PFSK-1 (cell line): ENCODE results near the gene FGF8.

Experiments
- FOXP2 ChIP-seq: optimal IDR thresholded peaks from 2 replicates; pipeline ENCODE3; 2011; ENCODE audit warnings: borderline replicate concordance, control low read depth, inconsistent platforms; ENCODE audit not compliant: insufficient read depth; ENCODE audit errors: extremely low read length, extremely low read depth
- POLR2AphosphoS5 ChIP-seq: IDR thresholded peaks from 2 replicates; pipeline ENCODE4 v1.6.1; 2012; ENCODE audit warnings: low read depth, mild to moderate bottlenecking, control low read depth, low read length, moderate library complexity
- SIN3A ChIP-seq: IDR thresholded peaks from 2 replicates; pipeline ENCODE4 v1.6.1; 2012; ENCODE audit warnings: mild to moderate bottlenecking, low read length, moderate library complexity, borderline replicate concordance; ENCODE audit not compliant: insufficient read depth
- TAF1 ChIP-seq: IDR thresholded peaks from 2 replicates; pipeline ENCODE4 v1.6.1; 2012; ENCODE audit warnings: low read length, control low read depth, borderline replicate concordance; ENCODE audit not compliant: insufficient read depth
- TF ChIP-seq, protein P1 (sequence below), 2 experiments: IDR thresholded peaks; 2 replicates each; pipeline versions ENCODE4 v1.6.1 to v1.8.0; 2011 to 2012; ENCODE audit warnings: low read depth in 2 of 2, low read length in 2 of 2, control low read depth in 1 of 2, inconsistent platforms in 1 of 2, mild to moderate bottlenecking in 1 of 2, moderate library complexity in 1 of 2; ENCODE audit not compliant: insufficient read depth in 1 of 2

DNA sequence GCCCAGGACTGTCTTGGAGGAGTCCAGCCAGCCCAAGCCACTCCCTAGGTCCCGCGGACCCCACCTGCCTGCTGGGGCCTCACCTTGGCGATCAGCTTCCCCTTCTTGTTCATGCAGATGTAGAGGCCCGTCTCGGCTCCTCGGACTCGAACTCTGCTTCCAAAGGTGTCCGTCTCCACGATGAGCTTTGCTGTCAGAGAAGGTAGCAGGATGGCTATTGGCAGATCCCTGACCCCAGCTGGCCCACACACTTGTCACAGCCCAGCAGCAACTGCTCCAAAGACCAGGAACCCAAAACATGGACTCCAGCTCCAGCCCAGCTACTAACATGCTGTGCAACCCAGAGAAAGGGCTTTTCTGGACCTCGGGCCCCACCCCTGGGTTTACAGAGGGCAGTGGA lies 4.5 kb downstream of the FGF8 start:
- TF ChIP-seq TAF1 (no peak), SIN3A (no peak), POLR2AphosphoS5 (no peak), FOXP2 (no peak)
- TF ChIP-seq, protein P1, sequence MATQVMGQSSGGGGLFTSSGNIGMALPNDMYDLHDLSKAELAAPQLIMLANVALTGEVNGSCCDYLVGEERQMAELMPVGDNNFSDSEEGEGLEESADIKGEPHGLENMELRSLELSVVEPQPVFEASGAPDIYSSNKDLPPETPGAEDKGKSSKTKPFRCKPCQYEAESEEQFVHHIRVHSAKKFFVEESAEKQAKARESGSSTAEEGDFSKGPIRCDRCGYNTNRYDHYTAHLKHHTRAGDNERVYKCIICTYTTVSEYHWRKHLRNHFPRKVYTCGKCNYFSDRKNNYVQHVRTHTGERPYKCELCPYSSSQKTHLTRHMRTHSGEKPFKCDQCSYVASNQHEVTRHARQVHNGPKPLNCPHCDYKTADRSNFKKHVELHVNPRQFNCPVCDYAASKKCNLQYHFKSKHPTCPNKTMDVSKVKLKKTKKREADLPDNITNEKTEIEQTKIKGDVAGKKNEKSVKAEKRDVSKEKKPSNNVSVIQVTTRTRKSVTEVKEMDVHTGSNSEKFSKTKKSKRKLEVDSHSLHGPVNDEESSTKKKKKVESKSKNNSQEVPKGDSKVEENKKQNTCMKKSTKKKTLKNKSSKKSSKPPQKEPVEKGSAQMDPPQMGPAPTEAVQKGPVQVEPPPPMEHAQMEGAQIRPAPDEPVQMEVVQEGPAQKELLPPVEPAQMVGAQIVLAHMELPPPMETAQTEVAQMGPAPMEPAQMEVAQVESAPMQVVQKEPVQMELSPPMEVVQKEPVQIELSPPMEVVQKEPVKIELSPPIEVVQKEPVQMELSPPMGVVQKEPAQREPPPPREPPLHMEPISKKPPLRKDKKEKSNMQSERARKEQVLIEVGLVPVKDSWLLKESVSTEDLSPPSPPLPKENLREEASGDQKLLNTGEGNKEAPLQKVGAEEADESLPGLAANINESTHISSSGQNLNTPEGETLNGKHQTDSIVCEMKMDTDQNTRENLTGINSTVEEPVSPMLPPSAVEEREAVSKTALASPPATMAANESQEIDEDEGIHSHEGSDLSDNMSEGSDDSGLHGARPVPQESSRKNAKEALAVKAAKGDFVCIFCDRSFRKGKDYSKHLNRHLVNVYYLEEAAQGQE (IDR thresholded peaks at IDR 0.05; ENCODE audit: insufficient read depth in 1 of 2, low read depth in 2 of 2, low read length in 2 of 2), result no peak
